Gastroesophageal sphincter (tissue), 3 donors: Measurements from ENCODE around the gene SASH1.

Experiments used
- CTCF ChIP-seq, 4 experiments: fragments of 200-600 bp in 2 of 4; fragments of 450-650 bp in 2 of 4; sonication (generic) in 1 of 4; IDR thresholded peaks; one replicate each; pipeline ENCODE4 v1.5.1; 2017 to 2019; ENCODE audit warnings: antibody characterized with exemption in 4 of 4, mild to moderate bottlenecking in 2 of 4, moderate library complexity in 2 of 4
- EP300 ChIP-seq: sonication (generic); formaldehyde crosslinking; IDR thresholded peaks from one replicate; pipeline ENCODE4 v1.6.1; 2017; ENCODE audit warnings: antibody characterized with exemption, mild to moderate bottlenecking
- POLR2A ChIP-seq, 2 donors: fragments of 450-650 bp; IDR thresholded peaks; one replicate each; pipeline ENCODE4 v1.6.1; 2017; ENCODE audit warnings: antibody characterized with exemption in 2 of 2, mild to moderate bottlenecking in 2 of 2, moderate library complexity in 1 of 2
- POLR2AphosphoS5 ChIP-seq: sonication (generic); formaldehyde crosslinking; IDR thresholded peaks from one replicate; pipeline ENCODE4 v1.6.1; 2017; ENCODE audit warnings: antibody characterized with exemption

- TF ChIP-seq POLR2A (IDR thresholded peaks at IDR 0.05) (no peak), EP300 (no peak), CTCF (IDR thresholded peaks at IDR 0.05) (no peak), POLR2AphosphoS5 (no peak)
These were observed 113.3 kb downstream of the SASH1 start for GRCh38 chr6:148455674-148456558.
